BJ (cell line): Measurements from ENCODE around the gene AURKA. TPM values are rescaled to one million over a fixed set of nuclear protein-coding genes. Genes with fewer than 3 reads are reported as not detected.
A peak's percentile ranks its signal among the peaks of the same experiment; 100 is the strongest.

ENCODE experiments used
- CTCF ChIA-PET: fragments of 350-600 bp; formaldehyde crosslinking; extraction: SDS; loops from one replicate; lab custom pipeline; 2021; ENCODE audit warnings: antibody characterized with exemption, inconsistent platforms; lab: Yijun Ruan, JAX
- POLR2A ChIA-PET: fragments of 300-600 bp; sonication (Branson Sonifier 250); formaldehyde crosslinking; extraction: SDS; loops from one replicate; lab custom pipeline; 2021; ENCODE audit warnings: antibody characterized with exemption; lab: Charles Lee
- DNase-seq: peaks from one replicate; pipeline ENCODE4 v3.0.0-alpha.2; 2011; ENCODE audit warnings: low read depth
- H3K27me3 ChIP-seq: 2 replicates; pipeline ENCODE4 v1.6.0; 2011; ENCODE audit warnings: low read length; ENCODE audit not compliant: control insufficient read depth, insufficient read depth
- H3K36me3 ChIP-seq: 2 replicates; pipeline ENCODE4 v1.5.1; 2011; ENCODE audit warnings: low read length; ENCODE audit not compliant: control insufficient read depth, insufficient read depth
- H3K4me3 ChIP-seq: 2 replicates; pipeline ENCODE4 v1.5.1; 2011; ENCODE audit warnings: low read depth, mild to moderate bottlenecking, control low read depth, low read length
- polyA plus RNA-seq: library from polyadenylated mRNA; depleted of rRNA; stranded (reverse); fragments of >200 nt; gene quantifications from 2 replicates; pipeline ENCODE4 v1.2.3, GENCODE V29; 2011
- TF ChIP-seq, protein P1 (sequence below): IDR thresholded peaks from 2 replicates; pipeline ENCODE4 v1.5.1; 2011; ENCODE audit warnings: low read depth, mild to moderate bottlenecking, control low read depth, inconsistent platforms, low read length, moderate library complexity; ENCODE audit not compliant: insufficient read depth

Gene AURKA
- polyA plus RNA-seq, 1 experiment: 40.4 TPM

GRCh38 chr20:56373942-56374341 lies 18.1 kb downstream of the AURKA start:
- DNase-seq: peak; percentile 68
- POLR2A ChIA-PET: interaction anchor here (0.6 to 0.7 kb wide), 2 partner anchors 19 to 44 kb away, joined by 7 to 8 read pairs; no protein-coding TSS in a partner anchor
- CTCF ChIA-PET: interaction anchor here (0.7 kb wide), 2 partner anchors 14 to 24 kb away, joined by 3 to 4 read pairs; no protein-coding TSS in a partner anchor
- TF ChIP-seq, protein P1, sequence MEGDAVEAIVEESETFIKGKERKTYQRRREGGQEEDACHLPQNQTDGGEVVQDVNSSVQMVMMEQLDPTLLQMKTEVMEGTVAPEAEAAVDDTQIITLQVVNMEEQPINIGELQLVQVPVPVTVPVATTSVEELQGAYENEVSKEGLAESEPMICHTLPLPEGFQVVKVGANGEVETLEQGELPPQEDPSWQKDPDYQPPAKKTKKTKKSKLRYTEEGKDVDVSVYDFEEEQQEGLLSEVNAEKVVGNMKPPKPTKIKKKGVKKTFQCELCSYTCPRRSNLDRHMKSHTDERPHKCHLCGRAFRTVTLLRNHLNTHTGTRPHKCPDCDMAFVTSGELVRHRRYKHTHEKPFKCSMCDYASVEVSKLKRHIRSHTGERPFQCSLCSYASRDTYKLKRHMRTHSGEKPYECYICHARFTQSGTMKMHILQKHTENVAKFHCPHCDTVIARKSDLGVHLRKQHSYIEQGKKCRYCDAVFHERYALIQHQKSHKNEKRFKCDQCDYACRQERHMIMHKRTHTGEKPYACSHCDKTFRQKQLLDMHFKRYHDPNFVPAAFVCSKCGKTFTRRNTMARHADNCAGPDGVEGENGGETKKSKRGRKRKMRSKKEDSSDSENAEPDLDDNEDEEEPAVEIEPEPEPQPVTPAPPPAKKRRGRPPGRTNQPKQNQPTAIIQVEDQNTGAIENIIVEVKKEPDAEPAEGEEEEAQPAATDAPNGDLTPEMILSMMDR: no peak
- H3K36me3 ChIP-seq: peaks cover 1% of the 10 kb centered on the region; the same call in 1 of the 2 replicates
- H3K4me3 ChIP-seq: no peak overlapping the region
- H3K27me3 ChIP-seq: no peaks in the 10 kb centered on the region

GRCh38 chr20:56372850-56373249 lies 19.2 kb downstream of the AURKA start:
- Histone ChIP-seq H3K4me3 (no peak overlapping the region), H3K27me3 (no peaks in the 10 kb centered on the region), H3K36me3 (peaks cover 1% of the 10 kb centered on the region; the same call in 1 of the 2 replicates)
- TF ChIP-seq, protein P1: no peak
- CTCF ChIA-PET: interaction anchor here (0.7 to 1.2 kb wide), 2 partner anchors 10 to 14 kb away, joined by 3 read pairs; partner anchors contain the start of gene FAM210B
- no peak for DNase-seq
- POLR2A ChIA-PET: no interaction called here

DNA sequence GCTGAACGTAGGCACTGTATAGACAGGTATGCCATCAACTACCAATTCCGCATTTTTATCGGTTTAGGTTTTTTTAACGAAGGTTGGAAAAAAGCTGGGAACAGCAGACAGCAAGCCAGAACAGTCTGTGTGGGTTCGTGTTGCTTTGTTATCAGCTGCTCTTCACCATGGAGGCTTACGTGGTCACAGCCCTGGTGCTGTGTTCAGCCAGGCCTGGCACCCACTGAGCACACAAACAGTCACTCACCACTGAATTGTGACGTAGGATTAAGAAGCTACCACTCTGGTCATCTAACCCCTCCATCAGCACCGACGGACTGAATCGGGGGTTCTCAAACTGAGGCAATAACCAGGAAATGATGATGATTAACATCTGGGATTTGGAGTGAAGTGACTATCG lies 20.0 kb downstream of the AURKA start:
- Histone ChIP-seq H3K36me3 (peaks cover 1% of the 10 kb centered on the region; the same call in 1 of the 2 replicates), H3K27me3 (no peaks in the 10 kb centered on the region), H3K4me3 (no peak overlapping the region)
- ChIA-PET POLR2A (interaction anchor here (0.6 kb wide), 1 partner anchor 10 kb away, joined by 6 read pairs; no protein-coding TSS in a partner anchor), CTCF (interaction anchor here (1.2 to 1.5 kb wide), 2 partner anchors 13 to 28 kb away, joined by 3 read pairs; partner anchors contain the start of gene FAM210B)
- no peak for DNase-seq
- TF ChIP-seq, protein P1: no peak

- CTCF ChIA-PET: no interaction called here
- POLR2A ChIA-PET: no interaction called here
- TF ChIP-seq, protein P1: no peak
- Histone ChIP-seq H3K4me3 (no peak overlapping the region), H3K27me3 (no peaks in the 10 kb centered on the region), H3K36me3 (peaks cover 4% of the 10 kb centered on the region)
- no peak for DNase-seq
Observed at GRCh38 chr20:56369179-56369578, 22.8 kb downstream of the AURKA start.

- ChIA-PET POLR2A (interaction anchor here (0.6 kb wide), 1 partner anchor 8 kb away, joined by 3 read pairs; no protein-coding TSS in a partner anchor), CTCF (no interaction called here)
- no peak for DNase-seq
- TF ChIP-seq, protein P1: no peak
- Histone ChIP-seq H3K27me3 (no peaks in the 10 kb centered on the region), H3K36me3 (peaks cover 4% of the 10 kb centered on the region), H3K4me3 (no peak overlapping the region)
Observed at GRCh38 chr20:56368351-56369134, 23.5 kb downstream of the AURKA start.
